GM19455 (cell line): ENCODE measurements around the gene HOXB8.

Experiments
- ATAC-seq: cut with Tn5 transposase; IDR thresholded peaks from one replicate; pipeline ENCODE4 v1.9.1; 2021; ENCODE audit not compliant: unreplicated experiment

HOXB8 gene

DNA sequence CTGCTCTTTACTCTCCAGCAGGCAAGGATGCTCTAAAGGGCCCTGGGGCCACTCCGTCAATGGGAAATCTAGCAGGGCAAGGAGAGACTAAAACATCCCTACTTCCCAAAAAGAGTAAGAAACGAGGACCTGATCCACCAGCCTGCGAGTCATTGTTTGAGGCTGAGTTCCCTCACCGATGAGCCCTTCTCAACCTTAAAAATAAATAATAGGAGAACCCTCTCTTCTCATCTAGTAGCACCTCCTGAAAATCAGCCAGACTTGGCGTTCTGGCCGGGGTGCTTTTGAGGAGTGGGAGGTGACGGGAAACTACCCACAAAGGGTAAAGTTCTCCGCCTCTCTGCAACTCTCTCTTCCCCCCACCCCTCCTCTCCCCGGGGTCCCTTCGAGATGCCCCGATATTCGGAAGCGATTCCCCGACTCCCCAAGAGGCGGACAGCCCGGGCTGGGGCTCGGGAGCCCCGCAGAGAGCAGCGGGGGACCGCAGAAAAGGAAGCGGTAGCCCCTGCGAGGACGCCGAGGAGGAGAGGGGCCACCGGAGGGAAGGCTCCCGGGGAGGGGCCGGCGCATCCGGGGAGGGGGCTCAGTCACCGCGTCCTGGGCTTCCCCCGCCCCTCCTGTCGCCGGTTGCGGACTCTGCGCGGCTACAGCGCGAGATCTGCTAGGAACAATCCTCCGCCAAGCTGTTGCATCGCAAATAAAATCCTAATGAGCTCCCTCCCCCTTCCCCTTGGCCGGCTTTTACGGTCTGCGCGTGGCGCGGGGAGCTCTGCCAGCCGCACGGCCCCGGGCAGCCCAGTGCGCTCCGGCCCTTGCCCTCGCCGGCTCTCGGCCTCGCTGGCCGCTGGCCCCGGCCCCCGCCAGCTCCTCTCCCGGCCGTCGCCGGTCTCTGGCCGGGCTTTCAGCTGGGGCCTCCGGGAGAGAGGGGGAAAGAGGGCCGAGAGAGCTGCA, 9.7 kb upstream of the HOXB8 start:
- no peak for ATAC-seq

DNA sequence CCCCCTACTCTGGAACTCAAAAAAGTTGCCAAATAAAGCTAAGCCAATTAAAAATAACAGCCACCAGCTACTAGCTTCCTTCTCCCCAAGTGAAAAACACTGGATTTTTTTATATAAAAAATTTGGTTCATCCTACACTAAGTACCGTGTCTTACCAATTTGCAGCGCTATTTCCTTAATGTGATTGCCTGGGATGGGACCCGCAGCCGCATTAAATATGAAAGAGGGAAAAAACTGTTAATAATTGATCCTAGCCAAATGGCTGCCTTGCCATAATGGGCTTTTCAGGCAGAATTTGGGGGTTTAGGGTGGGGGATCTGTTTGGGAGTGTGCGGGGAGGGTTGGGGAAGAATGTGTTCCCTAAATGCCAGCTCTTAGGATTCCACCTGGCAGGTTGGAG, 9.0 kb upstream of the HOXB8 start:
- ATAC-seq = no peak

DNA sequence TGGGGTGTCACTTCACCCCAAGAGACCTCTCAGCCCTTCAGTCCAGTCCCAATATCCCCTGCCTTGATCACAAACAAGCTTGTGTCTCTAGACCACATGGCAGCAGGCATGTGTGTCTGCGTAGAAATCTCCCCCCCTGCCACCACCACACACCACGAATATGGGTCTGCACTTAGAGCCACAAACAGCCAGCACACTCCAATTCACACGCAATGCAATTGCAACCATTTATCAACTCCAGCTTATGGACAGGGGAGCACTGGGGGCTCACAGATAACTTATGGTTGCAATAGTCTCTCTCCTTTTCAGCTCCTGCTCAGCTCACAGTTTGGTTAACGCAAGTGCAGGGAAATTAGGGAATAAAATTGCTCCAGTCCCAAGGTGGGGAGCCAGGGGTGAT, 8.5 kb upstream of the HOXB8 start:
- no peak for ATAC-seq

DNA sequence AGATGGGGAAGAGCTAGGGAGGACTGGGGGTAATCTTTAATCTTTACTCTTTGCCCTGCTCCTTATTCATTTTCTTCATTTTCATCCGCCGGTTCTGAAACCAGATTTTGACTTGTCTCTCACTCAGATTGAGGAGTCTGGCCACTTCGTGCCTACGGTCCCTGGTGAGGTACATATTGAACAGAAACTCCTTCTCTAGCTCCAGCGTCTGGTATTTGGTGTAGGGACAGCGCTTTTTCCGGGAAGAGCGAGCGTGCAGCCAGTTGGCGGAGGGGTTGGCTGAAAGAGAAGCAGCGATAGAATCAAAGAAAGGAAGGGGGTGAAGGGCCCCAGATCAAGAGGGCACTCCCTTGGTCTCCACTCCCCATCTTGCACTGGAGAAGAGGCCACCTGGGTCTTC, 7.8 kb upstream of the HOXB8 start:
- no peak for ATAC-seq

DNA sequence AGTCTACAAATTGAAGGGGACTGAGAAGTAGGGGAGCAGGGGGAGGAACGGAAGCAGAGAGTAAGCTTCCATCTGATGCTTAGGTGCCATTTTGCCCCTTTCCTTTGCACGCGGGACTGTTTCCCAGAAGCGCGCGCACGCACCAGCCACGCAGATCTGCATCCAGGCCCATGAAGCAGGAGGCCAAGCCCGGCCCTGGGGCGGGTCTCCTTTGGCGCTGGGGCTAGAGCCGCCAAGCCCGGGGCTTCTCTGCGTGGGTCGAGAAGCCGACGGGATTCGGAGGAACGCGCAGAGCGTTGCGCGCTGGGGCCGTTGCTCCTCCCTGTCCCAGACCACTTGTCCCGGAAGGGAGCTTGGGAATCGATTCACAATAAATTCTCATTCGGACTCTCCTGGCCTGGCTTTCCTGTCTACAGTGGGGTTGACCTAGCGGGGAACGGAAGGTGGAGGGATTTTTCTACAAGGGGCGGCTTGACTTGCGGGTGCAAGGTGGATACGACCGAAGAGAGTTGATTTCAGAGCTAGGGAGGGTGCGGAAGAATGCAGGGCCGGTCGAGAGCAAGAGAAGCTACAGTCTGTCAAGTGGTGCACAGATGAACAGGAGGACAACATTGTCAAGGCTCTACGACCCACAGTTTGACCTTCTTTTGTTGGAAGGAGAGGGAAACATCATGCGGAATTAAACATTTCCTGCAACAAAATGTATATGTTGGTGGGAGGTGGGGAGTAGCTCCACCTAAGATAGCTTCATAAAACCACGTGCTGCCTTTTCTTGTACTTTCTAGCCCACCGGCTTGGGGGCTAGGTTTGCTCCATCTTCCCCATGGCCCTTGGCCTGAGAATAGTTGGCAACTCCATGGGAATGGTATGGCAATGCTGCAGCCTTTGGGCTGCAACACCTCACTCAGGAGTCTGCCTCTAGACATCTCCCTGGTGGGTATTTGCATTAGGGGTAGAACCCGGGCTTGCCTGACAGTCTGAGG, 6.6 kb upstream of the HOXB8 start:
- no peak for ATAC-seq

DNA sequence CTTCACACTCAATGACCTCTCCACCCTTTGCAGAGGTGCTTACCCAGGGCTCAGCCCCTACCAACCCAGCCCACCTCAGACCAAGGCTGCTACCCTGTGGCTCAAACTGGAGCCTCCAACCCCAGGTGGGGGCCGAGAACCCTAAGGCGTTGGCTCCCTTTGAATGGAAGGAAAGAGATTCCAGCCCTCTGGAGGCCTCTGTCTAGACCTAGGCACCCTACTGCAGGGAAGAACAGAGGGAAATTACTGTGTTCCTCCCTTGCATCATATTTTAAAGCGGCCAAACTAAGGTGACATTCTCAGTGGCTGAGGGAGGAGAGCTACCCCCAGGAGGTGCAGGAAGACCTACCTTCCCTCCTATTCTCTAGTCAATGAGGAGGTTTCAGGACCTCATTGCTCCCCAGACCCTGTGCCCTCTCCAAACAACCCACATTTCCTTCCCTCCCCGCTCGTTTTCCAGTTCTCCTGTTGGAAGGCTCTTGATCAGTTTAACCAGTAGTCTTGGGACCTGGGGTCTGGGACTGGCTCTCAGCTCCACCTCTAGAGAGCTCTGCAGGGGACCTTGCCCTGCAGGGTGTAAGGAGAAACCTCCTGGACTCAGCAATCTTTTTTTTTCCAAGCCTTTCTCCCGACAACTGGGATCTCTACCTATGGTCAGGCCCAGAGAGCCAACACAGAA, 5.5 kb upstream of the HOXB8 start:
- no peak for ATAC-seq

DNA sequence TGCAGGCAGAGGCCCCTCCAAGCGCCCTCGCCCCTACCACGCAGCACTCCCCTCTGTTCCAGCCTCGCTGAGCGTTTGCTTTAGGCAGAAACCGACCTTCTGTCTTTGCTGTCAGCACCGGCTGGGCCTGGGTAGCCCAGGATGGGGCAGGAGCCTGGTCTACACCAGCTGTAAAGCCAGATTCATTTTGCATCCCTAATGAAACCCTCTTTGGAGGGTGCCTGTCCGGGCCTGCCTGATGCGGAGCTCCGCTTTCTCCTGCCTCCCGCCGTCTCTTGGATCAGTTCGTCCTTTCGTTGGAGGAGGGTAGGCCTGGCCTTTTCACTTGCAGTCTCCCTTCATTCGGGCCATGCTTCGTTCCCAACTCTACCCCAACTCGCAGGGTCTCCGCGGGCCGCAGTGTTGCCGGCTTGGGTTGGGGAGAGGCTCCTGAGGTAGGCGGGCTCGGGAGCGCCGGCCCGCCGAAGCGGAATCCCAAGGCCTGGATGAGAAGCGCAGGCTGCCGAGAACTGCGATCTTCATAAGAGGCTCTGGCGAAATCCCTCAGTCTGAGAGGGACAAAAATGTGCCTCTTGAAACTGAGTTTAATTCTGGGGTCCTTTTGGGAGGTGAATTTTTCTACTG, 4.8 kb upstream of the HOXB8 start:
- ATAC-seq = no peak

DNA sequence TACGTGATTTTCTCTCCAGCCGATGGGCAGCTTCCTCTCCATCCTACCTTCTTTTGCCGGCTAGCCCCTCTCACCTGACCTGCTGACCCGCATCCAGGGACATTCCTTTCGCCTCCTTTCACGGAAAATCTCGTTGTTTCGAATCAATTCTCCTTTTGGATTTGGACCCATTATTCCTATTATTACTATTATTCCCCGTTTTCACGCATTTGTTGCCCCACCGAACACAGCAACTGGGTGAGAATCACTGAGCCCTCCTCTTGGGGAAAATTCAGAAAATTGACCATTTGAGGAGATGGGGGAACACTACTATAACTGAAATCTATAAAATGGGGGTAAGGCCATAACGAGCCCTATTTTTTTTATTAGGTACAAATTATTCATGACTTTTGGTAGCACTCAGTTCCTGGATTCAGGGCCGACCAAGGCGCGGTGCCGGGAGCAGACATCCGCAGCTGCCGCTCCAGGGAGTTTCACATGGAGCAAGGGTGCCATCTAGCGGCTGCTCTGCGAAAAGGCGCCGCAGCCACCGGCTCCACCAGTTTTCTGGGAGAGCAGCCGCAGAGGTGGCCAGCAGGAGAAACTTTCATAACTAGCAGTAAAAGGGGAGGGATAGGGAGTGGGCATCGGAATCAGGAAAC, 3.3 kb upstream of the HOXB8 start:
- ATAC-seq = no peak

DNA sequence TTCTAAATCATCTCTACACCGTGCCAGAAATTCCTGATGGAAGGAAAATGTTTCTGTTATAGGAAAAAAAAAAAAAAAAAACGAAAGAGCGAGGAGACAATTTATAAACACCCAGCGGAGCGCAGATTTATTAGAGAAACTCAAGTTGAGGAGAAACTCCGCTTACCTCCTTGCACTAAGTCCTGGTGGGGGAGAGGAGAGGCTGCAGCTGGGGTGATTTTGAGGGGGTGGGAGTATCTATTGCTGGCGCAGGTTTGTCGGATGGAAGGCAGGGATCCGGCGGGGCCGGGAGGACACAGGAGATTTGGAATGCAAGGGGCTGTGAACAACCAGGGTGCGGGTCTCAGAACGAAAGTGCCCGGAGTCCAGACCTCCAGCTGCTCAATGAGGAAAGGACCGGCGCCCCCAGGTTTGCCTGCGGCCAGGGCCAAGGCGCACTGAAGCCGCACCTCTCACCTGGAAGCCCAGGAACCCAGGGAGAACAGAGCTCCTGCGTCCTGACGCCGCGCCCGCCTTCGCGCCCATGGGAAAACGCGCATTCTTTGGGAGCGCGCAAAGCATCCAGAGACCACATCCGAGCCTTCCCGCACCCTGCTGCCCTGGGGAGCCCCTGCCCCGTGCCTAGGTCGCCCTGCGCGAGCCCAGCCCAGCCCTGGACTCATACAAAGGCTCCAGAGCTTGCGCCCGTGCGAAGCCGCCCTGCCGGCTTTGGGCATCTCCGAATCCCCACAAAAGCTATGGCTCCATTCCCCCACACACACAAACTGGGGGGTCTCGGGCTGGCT, 2.6 kb upstream of the HOXB8 start:
- no peak for ATAC-seq

DNA sequence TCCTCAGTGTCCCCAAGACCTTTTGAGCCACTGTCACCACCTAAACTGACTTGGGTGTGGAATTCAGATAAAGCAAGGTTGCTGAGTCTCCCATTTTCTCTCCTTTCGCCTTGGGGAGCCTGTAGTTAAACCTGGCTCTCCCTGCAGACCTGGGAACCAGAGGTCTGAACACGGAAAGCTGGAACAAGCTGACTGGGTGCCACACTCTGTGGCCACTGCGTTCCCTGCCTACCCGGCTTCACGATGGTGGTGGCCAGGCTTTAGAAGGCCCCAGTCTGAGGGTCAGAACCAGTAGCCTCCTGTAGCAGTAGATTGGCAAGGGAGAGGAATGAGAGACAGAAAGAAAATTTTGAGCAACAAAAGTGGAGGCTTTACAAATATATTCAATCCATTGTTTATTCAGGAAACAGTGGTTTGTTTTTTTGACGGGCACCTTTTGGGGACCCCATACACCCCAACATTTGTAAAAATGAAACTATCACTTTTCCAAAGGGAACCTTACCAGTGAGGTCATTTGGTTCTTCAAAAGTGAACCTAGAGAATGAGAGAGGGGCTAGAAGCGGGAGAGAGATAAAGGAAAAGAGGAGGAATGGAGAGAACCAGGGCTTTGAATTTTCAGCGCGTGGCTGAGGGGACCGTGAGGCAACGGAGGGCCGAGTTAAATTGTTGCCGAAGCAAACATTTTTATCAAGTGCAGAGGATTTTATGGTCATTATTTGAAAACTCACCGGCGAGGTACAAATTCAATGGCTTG, 1.8 kb upstream of the HOXB8 start:
- ATAC-seq = no peak

DNA sequence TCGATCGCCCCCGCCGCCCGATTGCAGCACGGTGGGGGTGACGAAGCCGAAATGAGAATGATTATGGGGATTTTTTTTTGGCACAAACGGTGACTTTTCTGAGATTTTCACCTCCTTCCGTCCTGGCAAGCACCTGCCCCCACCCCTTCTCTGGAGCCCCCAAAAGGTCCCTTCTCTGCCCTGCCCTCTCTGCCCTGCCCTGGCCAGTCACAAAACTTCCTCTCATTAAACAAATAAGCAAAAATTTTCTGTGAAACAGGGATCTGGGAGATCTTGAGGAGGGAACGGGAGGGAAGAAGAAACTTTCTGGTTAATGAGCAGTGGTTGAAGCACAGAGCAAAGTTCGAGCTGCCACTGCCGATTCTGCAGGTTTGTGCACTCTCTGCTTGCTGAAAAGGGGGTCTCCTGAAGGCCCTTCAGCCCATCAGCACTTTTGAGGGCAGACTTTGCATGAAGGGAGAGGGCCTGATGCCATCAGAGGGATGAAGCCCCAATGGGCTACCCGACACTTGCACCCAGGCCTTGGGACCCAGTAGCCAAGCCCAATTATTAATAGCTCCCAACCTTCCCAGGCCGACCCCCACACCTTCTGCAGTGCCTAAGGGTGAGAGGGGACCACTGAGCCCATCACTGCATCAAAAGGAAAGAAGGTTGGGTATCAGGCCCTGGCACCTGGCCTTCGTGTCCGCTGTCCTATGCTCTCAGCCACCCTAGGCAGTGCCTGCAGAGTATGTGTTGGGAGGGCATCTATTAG, 1.0 kb upstream of the HOXB8 start:
- ATAC-seq = no peak

DNA sequence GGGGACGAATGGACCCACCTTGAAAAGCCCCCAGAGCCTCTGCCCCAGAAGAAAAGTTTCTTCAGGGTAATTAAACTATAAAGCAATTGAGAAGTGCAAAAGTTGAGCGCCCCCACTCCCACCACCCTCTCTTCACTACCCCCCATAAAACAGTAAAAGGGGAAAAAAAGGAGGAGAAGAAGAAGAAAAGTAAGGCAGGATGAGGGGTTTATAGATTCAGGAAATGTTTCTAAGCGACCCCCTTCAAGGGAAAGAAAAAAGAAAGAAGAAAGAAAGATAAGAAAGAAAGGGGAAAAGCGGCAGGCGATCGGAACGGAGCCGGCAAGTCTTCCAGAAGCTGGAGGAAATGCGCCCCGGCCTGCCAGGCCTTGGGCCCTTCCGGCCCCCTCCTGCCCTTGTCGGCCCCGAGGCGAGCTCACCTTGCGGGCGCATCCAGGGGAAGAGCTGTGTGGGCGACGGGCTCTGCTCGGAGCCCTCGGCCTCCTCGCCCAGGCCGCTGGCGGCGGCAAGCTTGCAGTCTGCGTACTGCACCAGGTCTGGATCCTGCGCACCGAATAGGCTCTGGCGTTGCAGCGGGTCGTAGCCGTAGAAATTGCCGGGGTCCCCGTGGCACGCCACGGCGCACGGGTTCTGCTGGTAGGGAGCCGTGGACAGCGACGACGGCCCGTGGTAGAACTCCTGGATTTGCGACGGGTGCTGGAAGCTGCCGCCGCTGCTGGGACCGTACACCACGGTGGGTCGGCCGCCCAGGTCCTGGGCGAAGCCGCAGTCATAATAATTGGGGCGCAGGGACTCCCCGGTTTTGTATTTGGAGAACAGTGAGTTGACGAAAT, 1.0 kb downstream of the HOXB8 start:
- no peak for ATAC-seq

DNA sequence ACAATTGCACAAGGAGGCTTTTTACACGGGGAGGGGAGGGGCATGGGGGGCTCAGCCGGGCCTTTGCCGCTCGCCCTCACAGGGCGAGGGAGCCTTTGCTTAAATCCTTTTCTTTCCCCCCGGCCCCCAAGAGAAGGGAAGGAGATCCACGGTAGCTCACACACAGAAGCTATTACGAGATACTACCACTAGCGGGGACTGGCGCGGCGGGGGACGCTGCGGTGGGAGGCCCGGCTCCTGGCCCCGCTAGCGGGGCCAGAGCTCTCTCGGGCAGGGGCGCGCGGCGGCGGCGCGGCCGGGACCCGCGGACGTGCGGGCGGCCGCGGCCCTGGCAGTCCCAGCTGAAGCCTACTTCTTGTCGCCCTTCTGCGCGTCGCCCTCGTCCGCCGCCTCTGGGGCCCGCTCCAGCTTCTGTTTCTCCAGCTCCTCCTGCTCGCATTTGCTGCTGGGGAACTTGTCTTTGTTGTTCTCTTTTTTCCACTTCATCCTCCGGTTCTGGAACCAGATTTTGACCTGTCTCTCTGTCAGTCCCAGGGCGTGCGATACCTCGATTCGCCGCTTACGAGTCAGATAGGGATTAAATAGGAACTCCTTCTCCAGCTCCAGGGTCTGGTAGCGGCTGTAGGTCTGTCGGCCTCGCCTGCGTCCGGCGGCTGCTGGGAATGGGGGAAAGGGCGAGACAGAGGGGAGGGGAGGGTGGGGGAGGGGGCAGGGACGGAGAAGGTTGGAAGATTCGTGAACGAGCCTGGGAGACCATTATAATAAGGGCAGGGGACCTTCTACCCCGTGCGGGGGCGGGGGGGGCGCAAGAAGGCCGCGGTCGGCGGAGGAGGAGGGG, 2.0 kb downstream of the HOXB8 start:
- ATAC-seq = no peak

DNA sequence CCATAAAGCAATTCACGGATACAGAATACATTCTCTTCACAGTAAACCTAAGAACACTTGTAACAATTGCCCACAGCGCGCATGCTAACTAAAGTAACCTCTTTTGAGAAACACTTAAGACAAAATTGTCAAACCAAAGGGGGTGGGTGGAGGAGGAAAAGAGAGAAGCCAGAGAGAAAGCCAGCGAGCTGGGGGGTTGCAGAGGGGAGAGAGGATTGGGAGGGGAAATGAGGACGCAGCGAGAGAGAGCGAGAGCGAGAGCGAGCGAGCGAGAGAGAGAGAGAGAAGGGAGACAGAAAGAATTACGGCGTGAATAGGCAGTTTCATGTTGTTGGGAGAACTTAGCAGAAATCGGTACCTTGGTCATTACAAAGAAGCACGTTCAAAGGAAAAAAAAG, 2.6 kb downstream of the HOXB8 start:
- no peak for ATAC-seq

DNA sequence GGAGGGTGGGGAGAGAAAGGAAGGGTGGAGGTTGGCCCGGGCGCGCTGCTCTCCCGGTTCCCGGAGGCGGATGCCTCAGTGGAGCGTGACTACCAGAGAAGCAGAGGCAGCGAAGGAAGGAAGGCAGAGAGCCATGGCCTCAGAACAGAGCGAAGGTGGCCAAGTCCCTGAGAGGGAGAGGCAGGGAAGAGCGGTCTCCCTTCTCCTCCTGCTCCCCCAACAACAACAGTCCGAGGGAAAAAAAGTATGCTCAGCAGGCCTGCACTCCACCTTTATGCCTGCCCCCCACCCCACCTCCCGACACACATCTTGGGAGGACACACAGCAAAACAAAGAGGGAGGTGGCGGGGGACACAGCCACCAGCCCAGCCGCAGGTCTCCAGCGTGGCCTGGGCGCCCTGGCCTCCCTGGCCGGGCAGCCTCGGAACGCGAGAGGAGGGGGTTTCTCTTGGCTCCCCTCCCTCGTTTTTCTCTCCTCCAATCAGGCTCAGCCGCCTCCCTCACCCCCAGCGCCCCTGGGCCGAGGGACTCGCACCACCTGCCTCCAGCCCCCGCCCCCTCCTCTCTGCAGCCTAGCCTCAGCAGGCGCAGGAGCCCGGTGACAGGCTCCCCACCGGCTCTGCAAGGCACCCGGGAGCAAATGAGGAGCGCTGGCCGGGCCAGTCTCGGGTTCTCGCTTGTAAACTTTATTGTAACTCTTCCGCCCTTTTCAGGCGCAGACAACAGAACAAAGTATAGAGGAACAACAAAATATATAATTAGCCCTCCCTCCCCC, 3.2 kb downstream of the HOXB8 start:
- no peak for ATAC-seq

DNA sequence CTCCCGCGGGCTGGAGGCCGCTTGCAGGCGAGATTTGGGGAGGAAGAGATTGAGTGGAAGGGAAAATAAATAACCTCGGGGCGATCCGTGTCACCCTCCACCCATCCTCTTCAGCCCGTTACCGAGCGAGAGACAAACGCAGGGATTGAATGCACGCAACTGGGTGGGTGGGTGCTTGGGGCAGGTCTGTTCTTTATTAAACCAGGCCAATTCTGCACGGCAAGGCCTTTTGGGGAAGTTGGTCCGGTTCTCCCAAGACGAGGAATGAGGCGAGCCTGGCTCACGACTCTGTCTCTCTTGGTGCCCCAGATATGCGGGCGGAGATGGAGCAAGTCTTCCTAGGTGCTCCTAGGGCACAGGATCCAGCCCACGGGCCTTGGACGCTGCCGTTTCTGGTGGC, 3.9 kb downstream of the HOXB8 start:
- no peak for ATAC-seq
